Activated CD8-positive, alpha-beta T cell treated with anti-CD3 and anti-CD28 coated beads for 36 hours (primary cell): ENCODE results near the gene SLX9. TPM values are rescaled to one million over a fixed set of nuclear protein-coding genes. Genes with fewer than 3 reads are reported as not detected.
A peak's percentile ranks its signal among the peaks of the same experiment; 100 is the strongest.
"Not testable (repeated sequence)": the region's sequence is repeated elsewhere in the genome, so short reads cannot be mapped to it uniquely, and the experiment has no call there.

ENCODE experiments used
- ATAC-seq: fragments of 200-7000 bp; cut with Tn5 transposase; one replicate; pipeline ENCODE4 v1.10.0; 2021; ENCODE audit warnings: mild to moderate bottlenecking, moderate library complexity
- CTCF ChIA-PET: fragments of 350-600 bp; sonication (Branson Sonifier 250); formaldehyde crosslinking; loops from one replicate; lab custom pipeline; 2021; ENCODE audit warnings: antibody characterized with exemption; lab: Charles Lee
- POLR2A ChIA-PET: fragments of 350-600 bp; sonication (Branson Sonifier 250); formaldehyde crosslinking; loops from one replicate; lab custom pipeline; 2021; ENCODE audit warnings: antibody characterized with exemption; lab: Charles Lee
- DNase-seq: peaks from one replicate; pipeline ENCODE4 v3.0.0-alpha.2; 2020
- H3K27ac Mint-ChIP-seq: one replicate; pipeline ENCODE4 v1.8.0; 2021; ENCODE audit warnings: mild to moderate bottlenecking, mixed read lengths
- H3K27me3 Mint-ChIP-seq: one replicate; pipeline ENCODE4 v1.8.0; 2021; ENCODE audit warnings: mixed read lengths
- H3K36me3 Mint-ChIP-seq: one replicate; pipeline ENCODE4 v1.8.0; 2021; ENCODE audit warnings: low read depth, mixed read lengths
- H3K4me1 Mint-ChIP-seq: one replicate; pipeline ENCODE4 v1.8.0; 2021; ENCODE audit warnings: low read depth, mixed read lengths
- H3K4me3 Mint-ChIP-seq: one replicate; pipeline ENCODE4 v1.8.0; 2021; ENCODE audit warnings: mild to moderate bottlenecking, moderate library complexity, mixed read lengths
- H3K9me3 Mint-ChIP-seq: one replicate; pipeline ENCODE4 v1.8.0; 2021; ENCODE audit warnings: mixed read lengths
- intact Hi-C: fragments of 100-400 bp; cut with micrococcal nuclease; formaldehyde crosslinking; loops from one replicate; pipeline ENCODE4 v1.10.0; 2022
- total RNA-seq, 2 experiments: library from RNA; stranded (reverse); gene quantifications; one replicate each; pipeline ENCODE4 v1.2.3, GENCODE V29; 2021
- TF ChIP-seq, protein P1 (sequence below): fragments of 200-600 bp; IDR thresholded peaks from one replicate; pipeline ENCODE4 v1.8.0; 2022; ENCODE audit warnings: antibody characterized with exemption, mild to moderate bottlenecking

The SLX9 gene
- total RNA-seq, 2 experiments from 2014 or later = 76.0 to 76.5 TPM

DNA sequence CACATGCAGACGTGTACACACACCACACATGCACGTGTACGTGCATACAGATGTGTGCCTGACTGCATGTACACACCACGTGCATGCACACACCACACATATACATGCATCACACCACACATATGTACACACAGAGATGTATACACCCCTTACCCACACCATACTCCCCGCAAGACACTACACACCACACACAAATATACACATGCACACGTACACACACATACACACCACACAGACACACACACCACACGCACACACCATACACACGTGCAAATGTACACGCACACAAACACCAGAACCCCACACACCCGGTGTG, 28.8 kb upstream of the SLX9 start:
- Mint-ChIP-seq H3K27ac (peak overlapping the region; percentile 78), H3K4me3 (peak overlapping the region; percentile 58), H3K9me3 (no peaks in the 10 kb centered on the region), H3K4me1 (peaks cover 77% of the 10 kb centered on the region), H3K27me3 (no peaks in the 10 kb centered on the region), H3K36me3 (peaks cover 48% of the 10 kb centered on the region)
- TF ChIP-seq, protein P1, sequence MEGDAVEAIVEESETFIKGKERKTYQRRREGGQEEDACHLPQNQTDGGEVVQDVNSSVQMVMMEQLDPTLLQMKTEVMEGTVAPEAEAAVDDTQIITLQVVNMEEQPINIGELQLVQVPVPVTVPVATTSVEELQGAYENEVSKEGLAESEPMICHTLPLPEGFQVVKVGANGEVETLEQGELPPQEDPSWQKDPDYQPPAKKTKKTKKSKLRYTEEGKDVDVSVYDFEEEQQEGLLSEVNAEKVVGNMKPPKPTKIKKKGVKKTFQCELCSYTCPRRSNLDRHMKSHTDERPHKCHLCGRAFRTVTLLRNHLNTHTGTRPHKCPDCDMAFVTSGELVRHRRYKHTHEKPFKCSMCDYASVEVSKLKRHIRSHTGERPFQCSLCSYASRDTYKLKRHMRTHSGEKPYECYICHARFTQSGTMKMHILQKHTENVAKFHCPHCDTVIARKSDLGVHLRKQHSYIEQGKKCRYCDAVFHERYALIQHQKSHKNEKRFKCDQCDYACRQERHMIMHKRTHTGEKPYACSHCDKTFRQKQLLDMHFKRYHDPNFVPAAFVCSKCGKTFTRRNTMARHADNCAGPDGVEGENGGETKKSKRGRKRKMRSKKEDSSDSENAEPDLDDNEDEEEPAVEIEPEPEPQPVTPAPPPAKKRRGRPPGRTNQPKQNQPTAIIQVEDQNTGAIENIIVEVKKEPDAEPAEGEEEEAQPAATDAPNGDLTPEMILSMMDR = no peak
- ATAC-seq (no peak), DNase-seq (no peak)
- ChIA-PET POLR2A (interaction anchor here (0.7 to 8.4 kb wide), 4 partner anchors 8 to 21 kb away, joined by 3 to 55 read pairs (median 6); no protein-coding TSS in a partner anchor), CTCF (interaction anchor here (1.1 to 7.5 kb wide), 7 partner anchors 8 to 38 kb away, joined by 3 to 63 read pairs (median 6); partner anchors contain the start of genes ITGB2 and PTTG1IP)
- intact Hi-C loops = no loop called here

DNA sequence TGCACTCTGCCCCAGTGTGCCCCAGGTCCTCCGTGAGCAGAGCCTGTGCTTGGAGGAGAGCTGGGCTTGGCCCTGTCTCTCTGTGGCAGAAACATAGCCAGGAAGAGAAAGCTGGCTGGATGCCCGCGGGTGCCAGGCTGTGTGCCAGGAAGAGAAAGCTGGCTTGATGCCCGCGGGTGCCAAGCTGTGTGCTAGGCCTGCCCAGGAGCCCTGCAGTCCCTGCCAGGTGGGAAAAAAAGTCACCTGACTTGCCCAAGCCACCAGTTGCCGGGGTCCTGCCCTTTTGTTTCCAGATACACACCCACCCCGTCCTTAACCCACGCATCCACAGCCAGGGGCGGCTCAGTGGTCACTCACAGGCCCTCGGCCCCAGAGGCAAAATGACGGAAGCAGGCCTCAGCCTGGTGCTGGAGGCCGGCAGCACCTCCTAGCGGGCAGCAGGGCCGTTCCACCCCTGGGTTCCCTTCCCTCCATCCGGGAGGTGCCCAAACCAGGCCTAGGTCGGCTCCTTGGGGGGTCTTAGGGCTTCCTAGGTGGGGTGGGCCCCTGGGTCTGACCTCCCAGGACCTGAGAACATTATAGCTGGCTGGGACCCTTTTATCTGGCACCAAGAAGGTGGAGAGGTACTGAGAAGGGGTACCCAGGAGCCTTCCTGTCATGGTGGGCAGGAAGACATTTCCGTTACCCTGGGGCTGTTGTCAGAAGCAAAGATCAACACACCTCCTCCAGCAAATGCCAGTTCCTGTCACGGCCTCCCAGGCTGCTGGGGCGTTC, 28.3 kb upstream of the SLX9 start:
- Mint-ChIP-seq H3K4me3 (peak overlapping the region; percentile 58), H3K27me3 (no peaks in the 10 kb centered on the region), H3K27ac (peak overlapping the region; percentile 78), H3K9me3 (no peaks in the 10 kb centered on the region), H3K36me3 (peaks cover 46% of the 10 kb centered on the region), H3K4me1 (peaks cover 78% of the 10 kb centered on the region)
- DNase-seq (peak; percentile 73), ATAC-seq (peak; percentile 68)
- ChIA-PET POLR2A (interaction anchor here (0.7 to 8.4 kb wide), 9 partner anchors 8 to 37 kb away, joined by 3 to 55 read pairs (median 3); partner anchors contain the start of genes ITGB2 and SLX9), CTCF (interaction anchor here (0.6 to 7.5 kb wide), 8 partner anchors 9 to 196 kb away, joined by 3 to 63 read pairs (median 4); partner anchors contain the start of genes ITGB2 and PTTG1IP)
- intact Hi-C loops = no loop called here
- TF ChIP-seq, protein P1 = peak; percentile 82

DNA sequence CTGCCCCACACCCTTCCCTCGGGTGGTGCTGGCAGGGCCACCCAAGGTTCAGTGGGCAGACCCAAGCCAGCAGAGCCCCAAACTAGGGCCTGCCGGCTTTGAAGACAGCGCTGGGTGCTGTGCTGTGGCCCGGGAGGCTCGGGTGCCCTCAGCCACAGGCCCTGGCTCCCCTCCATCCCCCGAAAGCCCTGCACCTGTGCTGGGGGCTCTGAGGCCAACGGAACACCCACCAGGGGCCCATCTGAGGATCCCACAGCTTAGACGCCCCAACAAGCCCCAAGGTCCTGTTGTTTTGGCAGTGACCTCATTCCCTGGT, 27.7 kb upstream of the SLX9 start:
- H3K27ac Mint-ChIP-seq = peak overlapping the region; percentile 78
- no peak for DNase-seq

DNA sequence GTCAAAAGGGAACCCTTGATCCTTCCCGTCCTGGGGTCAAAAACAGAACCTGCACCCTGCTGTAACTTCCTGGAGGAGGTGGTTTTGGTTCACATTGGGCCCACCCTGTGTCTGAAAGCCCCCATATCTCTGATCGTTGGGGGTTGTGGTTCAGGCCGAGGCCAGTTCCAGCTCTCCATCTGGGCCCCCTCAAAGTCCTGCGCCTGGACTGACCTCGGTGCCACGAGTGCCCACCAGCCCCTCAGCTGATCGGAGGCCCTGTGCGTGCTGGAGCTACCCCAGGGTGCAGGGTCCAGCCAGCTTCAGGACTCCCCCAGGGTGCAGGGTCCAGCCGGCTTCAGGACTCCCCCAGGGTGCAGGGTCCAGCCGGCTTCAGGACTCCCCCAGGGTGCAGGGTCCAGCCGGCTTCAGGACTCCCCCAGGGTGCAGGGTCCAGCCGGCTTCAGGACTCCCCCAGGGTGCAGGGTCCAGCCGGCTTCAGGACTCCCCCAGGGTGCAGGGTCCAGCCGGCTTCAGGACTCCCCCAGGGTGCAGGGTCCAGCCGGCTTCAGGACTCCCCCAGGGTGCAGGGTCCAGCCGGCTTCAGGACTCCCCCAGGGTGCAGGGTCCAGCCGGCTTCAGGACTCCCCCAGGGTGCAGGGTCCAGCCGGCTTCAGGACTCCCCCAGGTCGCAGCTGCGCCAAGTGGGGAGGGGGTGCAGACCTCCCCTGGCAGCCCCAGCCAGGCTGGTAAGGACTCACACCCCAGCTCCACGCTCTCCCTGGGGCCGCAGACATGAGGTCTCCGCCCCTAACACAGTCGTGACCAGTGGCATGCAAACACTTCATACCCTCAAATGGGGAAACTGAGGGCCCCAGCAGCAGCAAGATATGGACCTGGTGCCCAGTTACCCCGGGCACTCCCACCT, 27.1 kb upstream of the SLX9 start:
- peak overlapping the region; percentile 89 for H3K27ac Mint-ChIP-seq
- CTCF ChIA-PET = interaction anchor here (0.6 to 7.5 kb wide), 6 partner anchors 15 to 226 kb away, joined by 3 to 63 read pairs (median 8); no protein-coding TSS in a partner anchor
- ATAC-seq, H3K9me3 Mint-ChIP-seq, H3K27me3 Mint-ChIP-seq, DNase-seq, intact Hi-C loops: not testable (repeated sequence)
- peaks cover 52% of the 10 kb centered on the region for H3K36me3 Mint-ChIP-seq
- POLR2A ChIA-PET = interaction anchor here (0.8 to 8.4 kb wide), 5 partner anchors 14 to 38 kb away, joined by 3 to 55 read pairs (median 13); partner anchors contain the start of gene SLX9
- H3K4me1 Mint-ChIP-seq = peaks cover 87% of the 10 kb centered on the region
- peak overlapping the region; percentile 70 for H3K4me3 Mint-ChIP-seq

More for the DNA sequence above, 27.7 kb upstream of the SLX9 start:
- CTCF ChIA-PET = interaction anchor here (0.6 to 7.5 kb wide), 7 partner anchors 15 to 195 kb away, joined by 3 to 63 read pairs (median 3); partner anchors contain the start of gene PTTG1IP
- TF ChIP-seq, protein P1 = no peak
- peaks cover 48% of the 10 kb centered on the region for H3K36me3 Mint-ChIP-seq
- H3K9me3 Mint-ChIP-seq = no peaks in the 10 kb centered on the region
- H3K4me3 Mint-ChIP-seq = peak overlapping the region; percentile 58
- H3K27me3 Mint-ChIP-seq = no peaks in the 10 kb centered on the region
- peaks cover 81% of the 10 kb centered on the region for H3K4me1 Mint-ChIP-seq
- POLR2A ChIA-PET = interaction anchor here (0.8 to 8.4 kb wide), 6 partner anchors 8 to 37 kb away, joined by 3 to 55 read pairs (median 3); partner anchors contain the start of genes ITGB2 and SLX9
- ATAC-seq = no peak
- intact Hi-C loops = no loop called here
